Esophagus squamous epithelium (tissue), 4 donors: ENCODE results near the gene HDAC3.

Experiments used
- CTCF ChIP-seq, 6 experiments: fragments of 450-650 bp in 4 of 6; fragments of 200-600 bp in 2 of 6; sonication (generic) in 2 of 6; IDR thresholded peaks; one replicate each; pipeline ENCODE4 v1.5.1; 2016 to 2019; ENCODE audit warnings: antibody characterized with exemption in 6 of 6, mild to moderate bottlenecking in 4 of 6, moderate library complexity in 4 of 6
- POLR2A ChIP-seq, 4 donors: fragments of 450-650 bp; IDR thresholded peaks; one replicate each; pipeline ENCODE4 v1.6.1; 2017; ENCODE audit warnings: antibody characterized with exemption in 4 of 4, mild to moderate bottlenecking in 4 of 4, moderate library complexity in 3 of 4

GRCh38 chr5:141665995-141666940 lies 29.6 kb upstream of the HDAC3 start:
- TF ChIP-seq CTCF (IDR thresholded peaks at IDR 0.05) (no peak), POLR2A (IDR thresholded peaks at IDR 0.05) (no peak)
